ENCODE results near the gene GDPD2.

DNA sequence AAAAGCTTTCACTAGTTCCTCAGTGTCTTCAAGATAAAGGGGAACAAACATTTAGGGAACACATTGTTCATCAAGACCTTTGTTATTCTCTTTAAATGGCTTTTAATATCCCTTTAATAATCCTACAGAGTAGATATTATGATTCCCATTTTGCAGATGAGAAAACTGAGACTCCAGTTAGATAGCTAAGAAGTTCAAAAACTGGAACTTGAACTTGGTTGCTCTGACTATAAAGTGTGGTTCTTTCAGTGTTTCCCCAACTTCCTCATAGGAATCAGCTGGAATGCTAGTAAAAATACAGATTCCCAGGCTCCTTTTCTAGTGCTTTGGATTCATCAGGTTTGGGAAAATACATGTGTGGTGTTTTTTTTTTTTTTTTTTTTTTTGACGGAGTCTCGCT lies 59.2 kb downstream of the GDPD2 start:
- TF ChIP-seq, protein P1, sequence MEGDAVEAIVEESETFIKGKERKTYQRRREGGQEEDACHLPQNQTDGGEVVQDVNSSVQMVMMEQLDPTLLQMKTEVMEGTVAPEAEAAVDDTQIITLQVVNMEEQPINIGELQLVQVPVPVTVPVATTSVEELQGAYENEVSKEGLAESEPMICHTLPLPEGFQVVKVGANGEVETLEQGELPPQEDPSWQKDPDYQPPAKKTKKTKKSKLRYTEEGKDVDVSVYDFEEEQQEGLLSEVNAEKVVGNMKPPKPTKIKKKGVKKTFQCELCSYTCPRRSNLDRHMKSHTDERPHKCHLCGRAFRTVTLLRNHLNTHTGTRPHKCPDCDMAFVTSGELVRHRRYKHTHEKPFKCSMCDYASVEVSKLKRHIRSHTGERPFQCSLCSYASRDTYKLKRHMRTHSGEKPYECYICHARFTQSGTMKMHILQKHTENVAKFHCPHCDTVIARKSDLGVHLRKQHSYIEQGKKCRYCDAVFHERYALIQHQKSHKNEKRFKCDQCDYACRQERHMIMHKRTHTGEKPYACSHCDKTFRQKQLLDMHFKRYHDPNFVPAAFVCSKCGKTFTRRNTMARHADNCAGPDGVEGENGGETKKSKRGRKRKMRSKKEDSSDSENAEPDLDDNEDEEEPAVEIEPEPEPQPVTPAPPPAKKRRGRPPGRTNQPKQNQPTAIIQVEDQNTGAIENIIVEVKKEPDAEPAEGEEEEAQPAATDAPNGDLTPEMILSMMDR (IDR thresholded peaks at IDR 0.05), result no peak
- TF ChIP-seq POLR2A (IDR thresholded peaks at IDR 0.05), result no peak

Data from lower leg skin (tissue), 3 donors.